ENCODE data around the gene PDGFD.

PDGFD gene

DNA sequence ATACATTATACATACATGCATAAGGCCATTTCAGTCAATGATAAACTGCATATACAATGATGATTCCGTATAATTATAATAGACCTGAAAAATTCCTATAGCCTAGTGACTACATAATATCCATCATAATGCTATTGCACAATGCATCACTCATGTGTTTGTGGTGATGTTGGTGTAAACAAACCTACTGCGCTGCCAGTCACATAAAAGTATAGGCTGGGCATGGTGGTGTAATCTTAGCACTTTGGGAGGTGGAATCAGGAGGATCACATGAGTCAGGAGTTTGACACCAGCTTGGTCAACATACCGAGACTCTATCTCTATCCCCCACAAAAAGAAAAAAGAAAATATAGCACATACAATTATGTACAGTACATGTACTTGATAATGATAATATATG lies 291.2 kb downstream of the PDGFD start:
- DNase-seq, result no peak

GRCh38 chr11:103871923-103872551 lies 291.9 kb downstream of the PDGFD start:
- DNase-seq, result no peak

- no peak for DNase-seq
These were observed 293.1 kb downstream of the PDGFD start for GRCh38 chr11:103870821-103871309.

GRCh38 chr11:103867481-103867880 lies 296.5 kb downstream of the PDGFD start:
- no peak for DNase-seq

DNA sequence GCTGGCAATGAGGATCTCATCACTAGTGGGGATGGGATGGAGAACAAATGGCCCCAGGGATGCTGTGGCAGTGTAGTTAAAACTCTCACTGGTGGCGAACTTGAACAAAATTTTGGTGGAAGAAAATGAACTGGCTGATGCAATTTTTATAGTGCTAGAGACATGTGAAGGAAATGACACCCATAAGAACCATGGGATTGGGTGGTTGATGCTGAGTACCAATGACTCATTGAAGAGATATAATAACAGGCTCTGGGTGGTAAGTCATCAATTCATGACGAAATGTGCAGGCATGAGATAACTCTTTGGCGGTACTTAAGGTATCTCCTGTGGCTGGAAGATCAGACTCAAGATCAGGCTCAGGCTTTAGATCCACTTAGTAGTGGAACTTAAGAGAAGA lies 300.4 kb downstream of the PDGFD start:
- no peak for DNase-seq

GRCh38 chr11:103862802-103863174 lies 301.2 kb downstream of the PDGFD start:
- no peak for DNase-seq

GRCh38 chr11:103862094-103862801 lies 301.7 kb downstream of the PDGFD start:
- no peak for DNase-seq

Measured in NCI-H446 treated with DMSO at 0.1 percent for 48 hours (cell line).